Sigmoid colon (tissue), 7 donors: ENCODE results near the gene FHOD3. TPM values are rescaled to one million over a fixed set of nuclear protein-coding genes. Genes with fewer than 3 reads are reported as not detected.

ENCODE experiments used
- DNase-seq: peaks from one replicate; pipeline ENCODE4 v3.0.0-alpha.2; 2019
- H3K27ac ChIP-seq, 4 donors: fragments of 200-600 bp; sonication (generic); one replicate each; pipeline ENCODE4 v1.5.1; 2016 to 2019; ENCODE audit warnings: mild to moderate bottlenecking in 1 of 4
- H3K27me3 ChIP-seq, 3 donors: fragments of 200-600 bp; sonication (generic); one replicate each; pipeline ENCODE4 v1.5.1; 2019; ENCODE audit warnings: mild to moderate bottlenecking in 1 of 3
- H3K36me3 ChIP-seq, 4 donors: fragments of 200-600 bp; sonication (generic); one replicate each; pipeline ENCODE4 v1.5.1; 2016 to 2019
- H3K4me1 ChIP-seq, 4 donors: fragments of 200-600 bp; sonication (generic); one replicate each; pipeline ENCODE4 v1.5.1; 2017 to 2019
- H3K4me3 ChIP-seq, 4 donors: fragments of 200-600 bp; sonication (generic); one replicate each; pipeline ENCODE4 v1.5.1; 2017 to 2019; ENCODE audit warnings: mild to moderate bottlenecking in 2 of 4, moderate library complexity in 1 of 4
- H3K9me3 ChIP-seq, 4 donors: fragments of 200-600 bp in 3 of 4; sonication (generic) in 3 of 4; one replicate each; pipeline versions ENCODE4 v1.5.1 to v1.6.1; 2013 to 2019
- EP300 ChIP-seq, 4 donors: sonication (generic); formaldehyde crosslinking; IDR thresholded peaks; one replicate each; pipeline ENCODE4 v1.6.1; 2017; ENCODE audit warnings: antibody characterized with exemption in 4 of 4
- POLR2A ChIP-seq, 2 donors: fragments of 450-650 bp; IDR thresholded peaks; one replicate each; pipeline ENCODE4 v1.6.1; 2016; ENCODE audit warnings: antibody characterized with exemption in 2 of 2, mild to moderate bottlenecking in 2 of 2, moderate library complexity in 2 of 2
- POLR2AphosphoS5 ChIP-seq, 4 donors: sonication (generic); formaldehyde crosslinking; IDR thresholded peaks; one replicate each; pipeline ENCODE4 v1.6.1; 2017; ENCODE audit warnings: antibody characterized with exemption in 4 of 4
- WGBS, 2 donors: extraction: QIAGEN DNeasy Blood & Tissue Kit; methylation state at CpG; one replicate each; pipeline ENCODE4 v1.1.7; 2013; 5-methylcytosine and 5-hydroxymethylcytosine counted together
- intact Hi-C: fragments of 100-400 bp; cut with DNase I; formaldehyde crosslinking; loops from one replicate; pipeline ENCODE4 v1.15.1; 2023
- polyA plus RNA-seq, 3 donors: library from polyadenylated mRNA; stranded (reverse); fragments of 200-250 nt; gene quantifications; one replicate each; pipeline ENCODE4 v1.2.3, GENCODE V29; 2013
- total RNA-seq, 4 donors: library from RNA; depleted of rRNA; stranded (reverse); fragments of >200 nt; gene quantifications; one replicate each; pipeline ENCODE4 v1.1.0, GENCODE V29; 2016
- TF ChIP-seq, protein P1 (sequence below), 4 experiments: fragments of 450-650 bp in 3 of 4; fragments of 200-600 bp in 1 of 4; IDR thresholded peaks; one replicate each; pipeline ENCODE4 v1.5.1; 2016 to 2019; ENCODE audit warnings: antibody characterized with exemption in 4 of 4, mild to moderate bottlenecking in 3 of 4, moderate library complexity in 2 of 4
- donor health status: healthy with polysubstance abuse.
- donor health status: Bipolar disorder and iron deficiency.
- donor health status: healthy.

Gene FHOD3
- 10 to 100 TPM in 3 of 4 donors, 1 to 10 TPM in 1; 9.5 to 24.9 (median 18.8) TPM for total RNA-seq
- polyA plus RNA-seq, result 1 to 10 TPM; 1.2 to 5.6 (median 1.2) TPM

DNA sequence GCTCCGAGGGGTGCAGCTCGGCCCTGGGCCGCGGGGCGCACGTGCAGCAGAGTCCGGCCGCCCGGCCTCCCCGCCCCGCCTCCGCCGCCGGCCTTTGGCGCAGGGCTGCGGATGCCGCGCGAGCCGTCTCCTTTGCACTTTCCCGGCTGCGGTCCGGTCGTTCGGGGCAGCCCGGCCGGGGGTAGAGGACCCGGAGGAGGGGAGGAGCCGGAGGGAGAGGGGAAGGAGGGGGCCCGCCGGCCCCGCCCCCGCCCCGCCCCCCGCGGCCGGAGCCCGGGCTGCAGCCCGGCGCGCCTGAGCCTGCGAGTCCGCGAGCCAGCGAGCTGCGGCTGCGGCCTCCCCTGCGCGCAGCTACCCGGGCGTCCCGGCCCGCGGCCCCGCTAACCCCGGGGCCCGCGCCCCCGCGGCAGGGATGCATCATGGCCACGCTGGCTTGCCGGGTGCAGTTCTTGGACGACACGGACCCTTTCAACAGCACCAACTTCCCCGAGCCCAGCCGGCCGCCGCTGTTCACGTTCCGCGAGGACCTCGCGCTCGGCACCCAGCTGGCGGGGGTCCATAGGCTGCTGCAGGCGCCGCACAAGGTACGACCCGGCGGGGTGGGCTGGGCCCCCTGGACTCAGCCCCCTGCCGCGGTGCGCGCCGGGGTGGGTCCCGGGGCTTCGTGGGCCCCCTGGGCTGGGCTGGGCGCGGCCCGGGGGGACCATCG lies at the start of gene FHOD3:
Gene FHOD3, plus strand, starts transcription at position 297 of the 709 bp plus-strand sequence. Its CDS starts 123 bp downstream, at position 420.
- H3K27me3 ChIP-seq, result peaks cover 0 to 4% (median 0%) of the 10 kb centered on the region in 3 donors
- H3K27ac ChIP-seq, result peak within 1 kb of the TSS; percentile 43 to 81 (median 74)
- WGBS, 2 donors, result 1% methylated on average over 91 of the region's 91 CpGs
- H3K36me3 ChIP-seq, result no peaks in the 10 kb centered on the region
- peak within 1 kb of the TSS; percentile 46 to 89 (median 74) for H3K4me3 ChIP-seq
- TF ChIP-seq EP300 (IDR thresholded peaks at IDR 0.05) (no peak), POLR2AphosphoS5 (IDR thresholded peaks at IDR 0.05) (no peak)
- H3K9me3 ChIP-seq, result no peaks in the 10 kb centered on the region
- DNase-seq, result peak; percentile 76
- peaks cover 0 to 26% (median 20%) of the 10 kb centered on the region in 4 donors for H3K4me1 ChIP-seq
- intact Hi-C loops, result loop anchor here (2.0 to 10.0 kb wide), 2 partner anchors 113 to 275 kb away; partner anchors contain the start of gene MOCOS

DNA sequence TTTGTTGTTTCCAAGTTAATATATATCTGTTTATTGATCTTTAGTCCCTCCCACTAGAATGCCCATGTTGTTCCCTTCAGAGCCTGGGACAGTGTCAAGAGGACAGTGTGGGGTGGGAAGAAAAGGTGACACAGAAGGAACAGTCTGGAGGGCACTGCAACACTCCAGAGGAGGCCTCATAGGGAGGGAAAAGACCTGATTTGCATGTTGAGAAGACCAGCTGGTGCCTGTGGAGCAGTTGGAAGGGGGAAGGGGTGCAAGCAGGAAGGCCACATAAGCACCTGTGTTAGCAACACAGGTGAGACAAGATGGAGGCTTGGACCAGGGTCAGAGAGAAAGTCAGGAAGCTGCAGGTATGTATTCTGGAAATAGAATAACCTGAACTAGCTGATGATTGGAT lies 48.1 kb upstream of the FHOD3 start:
- Histone ChIP-seq H3K4me3 (no peak overlapping the region), H3K36me3 (no peaks in the 10 kb centered on the region), H3K27me3 (no peaks in the 10 kb centered on the region), H3K4me1 (no peaks in the 10 kb centered on the region), H3K9me3 (peaks cover 0 to 5% (median 0%) of the 10 kb centered on the region in 4 donors), H3K27ac (no peak overlapping the region)
- TF ChIP-seq, protein P1, sequence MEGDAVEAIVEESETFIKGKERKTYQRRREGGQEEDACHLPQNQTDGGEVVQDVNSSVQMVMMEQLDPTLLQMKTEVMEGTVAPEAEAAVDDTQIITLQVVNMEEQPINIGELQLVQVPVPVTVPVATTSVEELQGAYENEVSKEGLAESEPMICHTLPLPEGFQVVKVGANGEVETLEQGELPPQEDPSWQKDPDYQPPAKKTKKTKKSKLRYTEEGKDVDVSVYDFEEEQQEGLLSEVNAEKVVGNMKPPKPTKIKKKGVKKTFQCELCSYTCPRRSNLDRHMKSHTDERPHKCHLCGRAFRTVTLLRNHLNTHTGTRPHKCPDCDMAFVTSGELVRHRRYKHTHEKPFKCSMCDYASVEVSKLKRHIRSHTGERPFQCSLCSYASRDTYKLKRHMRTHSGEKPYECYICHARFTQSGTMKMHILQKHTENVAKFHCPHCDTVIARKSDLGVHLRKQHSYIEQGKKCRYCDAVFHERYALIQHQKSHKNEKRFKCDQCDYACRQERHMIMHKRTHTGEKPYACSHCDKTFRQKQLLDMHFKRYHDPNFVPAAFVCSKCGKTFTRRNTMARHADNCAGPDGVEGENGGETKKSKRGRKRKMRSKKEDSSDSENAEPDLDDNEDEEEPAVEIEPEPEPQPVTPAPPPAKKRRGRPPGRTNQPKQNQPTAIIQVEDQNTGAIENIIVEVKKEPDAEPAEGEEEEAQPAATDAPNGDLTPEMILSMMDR (IDR thresholded peaks at IDR 0.05), result no peak
- TF ChIP-seq POLR2A (IDR thresholded peaks at IDR 0.05) (no peak), EP300 (IDR thresholded peaks at IDR 0.05) (no peak), POLR2AphosphoS5 (IDR thresholded peaks at IDR 0.05) (no peak)
- DNase-seq, result no peak
- intact Hi-C loops, result no loop called here

DNA sequence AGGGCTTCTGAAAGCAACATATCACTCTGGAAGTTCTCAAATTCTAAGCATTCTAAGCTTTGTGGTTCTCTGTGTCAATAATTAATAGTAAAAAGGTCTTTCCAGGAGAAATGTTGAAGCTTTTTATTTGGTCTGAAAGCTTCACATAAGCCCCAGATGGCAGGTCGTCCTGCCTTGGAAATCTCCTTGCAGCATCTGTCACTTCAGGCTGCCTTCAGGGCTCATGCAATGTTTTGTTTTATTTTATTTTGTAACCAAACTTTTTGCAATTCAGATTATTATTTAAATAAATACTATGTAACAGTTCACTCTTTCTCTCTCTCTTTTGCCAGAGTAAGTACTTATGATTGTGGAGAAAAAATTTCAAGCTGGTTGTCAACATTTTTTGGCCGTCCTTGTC lies 46.7 kb upstream of the FHOD3 start:
- 80 to 87% methylated on average over 2 of the region's 2 CpGs for WGBS, 2 donors
- no peaks in the 10 kb centered on the region for H3K4me1 ChIP-seq
- no peak for DNase-seq
- no peaks in the 10 kb centered on the region for H3K36me3 ChIP-seq
- intact Hi-C loops, result no loop called here
- TF ChIP-seq POLR2A (IDR thresholded peaks at IDR 0.05) (no peak), POLR2AphosphoS5 (IDR thresholded peaks at IDR 0.05) (no peak), EP300 (IDR thresholded peaks at IDR 0.05) (no peak)
- TF ChIP-seq, protein P1 (IDR thresholded peaks at IDR 0.05), result no peak
- peaks cover 0 to 5% (median 0%) of the 10 kb centered on the region in 4 donors for H3K9me3 ChIP-seq
- no peaks in the 10 kb centered on the region for H3K27me3 ChIP-seq
- no peak overlapping the region for H3K27ac ChIP-seq
- H3K4me3 ChIP-seq, result no peak overlapping the region

DNA sequence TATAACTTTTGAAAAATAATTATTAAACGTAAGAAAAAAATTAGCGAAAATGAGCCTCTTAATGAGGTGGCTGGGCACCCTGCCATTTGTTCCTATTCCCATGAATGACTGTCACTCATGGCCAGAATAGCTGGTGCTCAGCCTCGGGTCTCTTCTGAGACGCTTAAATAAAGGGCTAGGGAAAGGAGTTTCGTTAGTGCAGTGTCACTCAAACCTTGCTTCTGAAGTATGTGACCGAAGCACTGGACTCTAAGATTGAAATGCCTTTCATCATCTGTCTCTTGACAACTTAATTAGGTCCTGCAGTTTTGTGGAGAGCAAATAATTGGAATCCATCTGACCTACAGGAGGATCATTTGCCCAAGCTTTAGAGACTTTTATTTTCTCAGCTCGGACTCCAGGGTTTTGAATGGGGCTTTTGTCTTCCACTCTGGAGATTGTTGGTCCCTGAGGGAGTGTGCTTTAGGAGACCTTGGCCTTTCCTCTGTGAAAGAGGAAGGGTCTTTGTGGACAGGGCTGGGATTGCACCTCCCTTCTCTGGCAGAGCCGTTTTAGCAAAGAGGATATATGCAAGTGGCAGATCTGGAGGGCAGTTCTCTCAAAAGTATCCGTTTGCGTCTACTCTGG lies 42.3 kb upstream of the FHOD3 start:
- no peak overlapping the region for H3K4me3 ChIP-seq
- DNase-seq, result no peak
- no peak overlapping the region for H3K27ac ChIP-seq
- H3K4me1 ChIP-seq, result no peaks in the 10 kb centered on the region
- 87 to 90% methylated on average over 10 of the region's 10 CpGs for WGBS, 2 donors
- intact Hi-C loops, result no loop called here
- H3K36me3 ChIP-seq, result no peaks in the 10 kb centered on the region
- no peaks in the 10 kb centered on the region for H3K27me3 ChIP-seq
- H3K9me3 ChIP-seq, result no peaks in the 10 kb centered on the region
- TF ChIP-seq, protein P1 (IDR thresholded peaks at IDR 0.05), result no peak
- TF ChIP-seq POLR2AphosphoS5 (IDR thresholded peaks at IDR 0.05) (no peak), EP300 (IDR thresholded peaks at IDR 0.05) (no peak), POLR2A (IDR thresholded peaks at IDR 0.05) (no peak)

DNA sequence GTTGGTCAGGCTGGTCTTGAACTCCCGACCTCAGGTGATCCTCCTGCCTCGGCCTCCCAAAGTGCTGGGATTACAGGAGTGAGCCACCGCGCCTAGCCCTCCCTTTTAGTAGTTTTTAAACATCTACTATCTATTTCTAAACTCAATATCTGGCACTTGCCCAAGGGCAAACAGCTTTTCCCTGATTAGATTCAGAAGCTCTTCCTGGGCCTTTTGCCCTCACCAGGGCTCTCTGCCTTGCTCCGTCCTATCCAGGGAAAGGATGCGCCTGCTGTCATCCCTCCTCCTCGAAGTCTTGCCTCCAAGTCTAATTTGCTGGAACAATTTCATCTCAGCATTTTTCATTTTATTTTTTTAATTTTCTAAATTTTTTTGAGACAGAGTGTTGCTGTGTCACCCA lies 41.4 kb upstream of the FHOD3 start:
- DNase-seq, result no peak
- intact Hi-C loops, result no loop called here
- no peaks in the 10 kb centered on the region for H3K36me3 ChIP-seq
- H3K27me3 ChIP-seq, result no peaks in the 10 kb centered on the region
- TF ChIP-seq EP300 (IDR thresholded peaks at IDR 0.05), result no peak
- TF ChIP-seq POLR2AphosphoS5 (IDR thresholded peaks at IDR 0.05), result no peak
- TF ChIP-seq, protein P1 (IDR thresholded peaks at IDR 0.05), result no peak
- no peak for TF ChIP-seq POLR2A (IDR thresholded peaks at IDR 0.05)
- 93 to 96% methylated on average over 7 of the region's 7 CpGs for WGBS, 2 donors
- H3K4me1 ChIP-seq, result no peaks in the 10 kb centered on the region
- H3K4me3 ChIP-seq, result no peak overlapping the region
- no peak overlapping the region for H3K27ac ChIP-seq
- no peaks in the 10 kb centered on the region for H3K9me3 ChIP-seq
